Thyroid gland (tissue), 4 donors: ENCODE data around the gene KANK3. TPM values are rescaled to one million over a fixed set of nuclear protein-coding genes. Genes with fewer than 3 reads are reported as not detected.
A peak's percentile ranks its signal among the peaks of the same experiment; 100 is the strongest.

Source experiments
- DNase-seq, 2 donors: peaks; one replicate each; pipeline ENCODE4 v3.0.0-alpha.2; 2019
- H3K27ac ChIP-seq, 3 donors: fragments of 200-600 bp; sonication (generic); 1 replicate in 2 of 3; 2 replicates in 1 of 3; pipeline ENCODE4 v1.5.1; 2016 to 2019; ENCODE audit warnings: mild to moderate bottlenecking in 1 of 3, moderate library complexity in 1 of 3
- H3K27me3 ChIP-seq: fragments of 200-600 bp; sonication (generic); one replicate; pipeline ENCODE4 v1.5.1; 2019
- H3K36me3 ChIP-seq, 2 donors: fragments of 200-600 bp; sonication (generic); one replicate each; pipeline ENCODE4 v1.5.1; 2016 to 2019
- H3K4me1 ChIP-seq, 2 donors: fragments of 200-600 bp; sonication (generic); one replicate each; pipeline ENCODE4 v1.5.1; 2017 to 2019
- H3K4me3 ChIP-seq, 3 donors: fragments of 200-600 bp; sonication (generic); replicated peaks in 1 of 3; 1 replicate in 2 of 3; 2 replicates in 1 of 3; pipeline ENCODE4 v1.5.1; 2016; ENCODE audit warnings: mild to moderate bottlenecking in 1 of 3
- H3K9me3 ChIP-seq: fragments of 200-600 bp; sonication (generic); one replicate; pipeline ENCODE4 v1.5.1; 2017
- CTCF ChIP-seq, 6 experiments: fragments of 200-600 bp in 3 of 6; fragments of 450-650 bp in 3 of 6; sonication (generic) in 3 of 6; IDR thresholded peaks; one replicate each; pipeline ENCODE4 v1.5.1; 2016 to 2019; ENCODE audit warnings: antibody characterized with exemption in 6 of 6, mild to moderate bottlenecking in 2 of 6, inconsistent platforms in 1 of 6, moderate library complexity in 1 of 6
- POLR2A ChIP-seq, 2 donors: fragments of 450-650 bp; IDR thresholded peaks; one replicate each; pipeline ENCODE4 v1.6.1; 2017; ENCODE audit warnings: antibody characterized with exemption in 2 of 2, mild to moderate bottlenecking in 2 of 2, moderate library complexity in 1 of 2
- WGBS, 2 donors: methylation state at CpG; one replicate each; pipeline ENCODE4 v1.1.5; 2017; 5-methylcytosine and 5-hydroxymethylcytosine counted together
- intact Hi-C: fragments of 100-400 bp; cut with DNase I; formaldehyde crosslinking; loops from one replicate; pipeline ENCODE4 v1.15.1; 2023
- total RNA-seq, 4 donors: library from RNA; depleted of rRNA; stranded (reverse); fragments of >200 nt; gene quantifications; one replicate each; pipeline ENCODE4 v1.2.3, GENCODE V29; 2016

The KANK3 gene
- total RNA-seq, 4 donors from 2014 or later, result 21.1 to 49.7 (median 30.5) TPM

- intact Hi-C loops, result no loop called here
- 85 to 87% methylated on average over 19 of the region's 19 CpGs for WGBS, 2 donors
- peaks cover 39 to 63% of the 10 kb centered on the region in 2 donors for H3K4me1 ChIP-seq
Measured at GRCh38 chr19:8370176-8371010, 27.3 kb upstream of the KANK3 start.

GRCh38 chr19:8367327-8368001, 24.4 kb upstream of the KANK3 start:
- H3K4me1 ChIP-seq, result peaks cover 59 to 73% of the 10 kb centered on the region in 2 donors
- WGBS, 2 donors, result 25 to 27% methylated on average over 19 to 20 of the region's 23 CpGs

More at GRCh38 chr19:8370176-8371010, 27.3 kb upstream of the KANK3 start:
- DNase-seq, result no peak
- Histone ChIP-seq H3K4me3 (no peak overlapping the region), H3K27me3 (no peaks in the 10 kb centered on the region), H3K36me3 (peaks cover 6 to 25% of the 10 kb centered on the region in 2 donors), H3K9me3 (no peaks in the 10 kb centered on the region), H3K27ac (peak overlapping the region in 1 of 3 donors; percentile 57)
- TF ChIP-seq POLR2A (IDR thresholded peaks at IDR 0.05) (no peak), CTCF (IDR thresholded peaks at IDR 0.05) (no peak)

GRCh38 chr19:8366961-8367326, 23.9 kb upstream of the KANK3 start:
- 48 to 70% methylated on average over 13 of the region's 13 CpGs for WGBS, 2 donors
- Histone ChIP-seq H3K27me3 (no peaks in the 10 kb centered on the region), H3K9me3 (no peaks in the 10 kb centered on the region), H3K4me3 (peak overlapping the region in 1 of 3 donors; percentile 12), H3K27ac (peak overlapping the region in 2 of 3 donors; percentile 44 to 93), H3K36me3 (peaks cover 0 to 12% of the 10 kb centered on the region in 2 donors), H3K4me1 (peaks cover 63 to 78% of the 10 kb centered on the region in 2 donors)
- no peak for TF ChIP-seq POLR2A (IDR thresholded peaks at IDR 0.05)
- no peak for TF ChIP-seq CTCF (IDR thresholded peaks at IDR 0.05)
- peak; percentile 18 to 19 for DNase-seq
- intact Hi-C loops, result no loop called here

More at GRCh38 chr19:8367327-8368001, 24.4 kb upstream of the KANK3 start:
- Histone ChIP-seq H3K27me3 (no peaks in the 10 kb centered on the region), H3K9me3 (no peaks in the 10 kb centered on the region), H3K36me3 (peaks cover 0 to 13% of the 10 kb centered on the region in 2 donors), H3K27ac (peak overlapping the region in 2 of 3 donors; percentile 44 to 93), H3K4me3 (peak overlapping the region in 1 of 3 donors; percentile 12)
- peak; percentile 85 to 86 for DNase-seq
- intact Hi-C loops, result no loop called here
- TF ChIP-seq POLR2A (IDR thresholded peaks at IDR 0.05) (peak in 1 of 2 donors; percentile 8), CTCF (IDR thresholded peaks at IDR 0.05) (no peak)

- DNase-seq, result no peak
- no peaks in the 10 kb centered on the region for H3K27me3 ChIP-seq
- H3K4me1 ChIP-seq, result peaks cover 68 to 82% of the 10 kb centered on the region in 2 donors
- H3K27ac ChIP-seq, result peak overlapping the region in 1 of 3 donors; percentile 93
- H3K4me3 ChIP-seq, result peak overlapping the region in 1 of 3 donors; percentile 63
- TF ChIP-seq POLR2A (IDR thresholded peaks at IDR 0.05), result no peak
- no peak for TF ChIP-seq CTCF (IDR thresholded peaks at IDR 0.05)
- WGBS, 2 donors, result 95 to 100% methylated on average over 3 to 6 of the region's 11 CpGs
- H3K36me3 ChIP-seq, result peaks cover 0 to 6% of the 10 kb centered on the region in 2 donors
- intact Hi-C loops, result no loop called here
- H3K9me3 ChIP-seq, result no peaks in the 10 kb centered on the region
Measured at GRCh38 chr19:8366121-8366581, 23.1 kb upstream of the KANK3 start.
